HCT116 (cell line): ENCODE data around the gene CDH23. TPM values are rescaled to one million over a fixed set of nuclear protein-coding genes. Genes with fewer than 3 reads are reported as not detected.
A peak's percentile ranks its signal among the peaks of the same experiment; 100 is the strongest.

ENCODE experiments used
- ATAC-seq: fragments of 200-7000 bp; cut with Tn5 transposase; 2 replicates; pipeline ENCODE4 v1.9.1; 2020; ENCODE audit warnings: mild to moderate bottlenecking, moderate library complexity
- BruUV-seq: library from RNA; stranded (reverse); fragments of 400-500 nt; replicated peaks from 2 replicates; lab custom pipeline; 2021; lab: Mats Ljungman, UMichigan
- CTCF ChIA-PET: fragments of 300-600 bp; sonication (Branson Sonifier 250); formaldehyde crosslinking; loops from one replicate; lab custom pipeline; 2021; ENCODE audit warnings: antibody characterized with exemption; lab: Charles Lee
- POLR2A ChIA-PET: fragments of 300-600, 350-600 bp; sonication (Branson Sonifier 250); formaldehyde crosslinking; loops from one replicate; lab custom pipeline; 2021; ENCODE audit warnings: antibody characterized with exemption; lab: Charles Lee
- RAD21 ChIA-PET, 2 experiments: fragments of 300-600 bp; sonication (Branson Sonifier 250); formaldehyde crosslinking; loops; one replicate each; lab custom pipeline; 2023; ENCODE audit warnings: low total read pairs in 2 of 2; ENCODE audit not compliant: uncharacterized antibody in 2 of 2, unreplicated experiment in 2 of 2, low non-redundant PET in 1 of 2; lab: Charles Lee
- DNase-seq: peaks from one replicate; pipeline ENCODE4 v3.0.0-alpha.2; 2010; ENCODE audit warnings: low read depth, low spot score
- H2AFZ ChIP-seq: fragments of 200-600 bp; shearing (Covaris generic), sonication (generic); 2 replicates; pipeline ENCODE4 v1.6.1; 2017; ENCODE audit warnings: low read depth, mixed run types, mixed read lengths, antibody characterized with exemption, low read length; ENCODE audit not compliant: poor library complexity, severe bottlenecking
- H3K27ac ChIP-seq: 2 replicates; pipeline ENCODE4 v1.5.1; 2012; ENCODE audit warnings: low read depth, low read length
- H3K27me3 ChIP-seq: fragments of 200-600 bp; sonication (generic); 2 replicates; pipeline ENCODE4 v1.6.1; 2016; ENCODE audit warnings: mixed run types, low read length, mixed read lengths; ENCODE audit not compliant: insufficient read depth
- H3K36me3 ChIP-seq, 2 experiments: fragments of 200-500 bp in 1 of 2; fragments of 200-600 bp in 1 of 2; sonication (Bioruptor generic) in 1 of 2; sonication (generic) in 1 of 2; 2 replicates each; pipeline versions ENCODE4 v1.5.1 to v1.6.1; 2014 to 2016; ENCODE audit warnings: low read length in 2 of 2, inconsistent platforms in 1 of 2, mixed read lengths in 1 of 2, mixed run types in 1 of 2; ENCODE audit not compliant: insufficient read depth in 2 of 2, control insufficient read depth in 1 of 2
- H3K4me1 ChIP-seq, 2 experiments: fragments of 200-600 bp in 1 of 2; sonication (generic) in 1 of 2; 2 replicates each; pipeline versions ENCODE4 v1.5.1 to v1.6.1; 2012 to 2017; ENCODE audit warnings: low read length in 2 of 2, inconsistent platforms in 1 of 2, mild to moderate bottlenecking in 1 of 2, mixed read lengths in 1 of 2, mixed run types in 1 of 2, moderate library complexity in 1 of 2; ENCODE audit not compliant: insufficient read depth in 2 of 2, control insufficient read depth in 1 of 2
- H3K4me2 ChIP-seq: fragments of 200-600 bp; sonication (generic); 2 replicates; pipeline ENCODE4 v1.6.1; 2017; ENCODE audit warnings: mixed run types, low read length, mixed read lengths
- H3K4me3 ChIP-seq, 2 experiments: fragments of 200-600 bp in 1 of 2; sonication (generic) in 1 of 2; replicated peaks in 1 of 2; 2 replicates each; pipeline ENCODE4 v1.5.1; 2011 to 2016; ENCODE audit warnings: low read length in 2 of 2, control low read depth in 1 of 2, low read depth in 1 of 2, mild to moderate bottlenecking in 1 of 2, mixed read lengths in 1 of 2, mixed run types in 1 of 2
- H3K79me2 ChIP-seq: fragments of 200-600 bp; sonication (generic); 2 replicates; pipeline ENCODE4 v1.6.1; 2017; ENCODE audit warnings: mild to moderate bottlenecking, mixed run types, low read length, moderate library complexity, mixed read lengths; ENCODE audit not compliant: insufficient read depth
- H3K9ac ChIP-seq: fragments of 200-600 bp; sonication (generic); 2 replicates; pipeline ENCODE4 v1.6.1; 2016; ENCODE audit warnings: low read length, mixed read lengths
- H3K9me2 ChIP-seq: fragments of 200-600 bp; sonication (generic), shearing (Covaris generic); 2 replicates; pipeline ENCODE4 v1.6.1; 2017; ENCODE audit warnings: mixed run types, mild to moderate bottlenecking, moderate library complexity; ENCODE audit not compliant: insufficient read depth
- H3K9me3 ChIP-seq, 2 experiments: fragments of 200-500 bp in 1 of 2; fragments of 200-600 bp in 1 of 2; sonication (Bioruptor generic) in 1 of 2; sonication (generic) in 1 of 2; 2 replicates each; pipeline ENCODE4 v1.6.1; 2014 to 2017; ENCODE audit warnings: low read length in 2 of 2, mixed read lengths in 2 of 2, inconsistent platforms in 1 of 2, low read depth in 1 of 2, mild to moderate bottlenecking in 1 of 2, mixed run types in 1 of 2, moderate library complexity in 1 of 2; ENCODE audit not compliant: control insufficient read depth in 1 of 2, insufficient read depth in 1 of 2
- H4K20me1 ChIP-seq: fragments of 200-600 bp; sonication (generic), shearing (Covaris generic); 2 replicates; pipeline ENCODE4 v1.6.1; 2017; ENCODE audit warnings: mixed run types, mild to moderate bottlenecking, moderate library complexity; ENCODE audit not compliant: insufficient read depth
- CBX3 ChIP-seq: IDR thresholded peaks from 2 replicates; pipeline ENCODE4 v1.6.1; 2012; ENCODE audit warnings: low read depth
- ELF1 ChIP-seq: IDR thresholded peaks from 2 replicates; pipeline ENCODE4 v1.6.1; 2012; ENCODE audit warnings: low read depth, borderline replicate concordance
- EZH2 ChIP-seq: fragments of 200-600 bp; sonication (generic); IDR thresholded peaks from 2 replicates; pipeline ENCODE4 v1.6.1; 2017; ENCODE audit warnings: antibody characterized with exemption, mixed run types
- EZH2phosphoT487 ChIP-seq: fragments of 200-600 bp; IDR thresholded peaks from 2 replicates; pipeline ENCODE4 v1.6.1; 2018; ENCODE audit warnings: antibody characterized with exemption, borderline replicate concordance
- JUND ChIP-seq: IDR thresholded peaks from 2 replicates; pipeline ENCODE4 v1.6.1; 2012
- POLR2A ChIP-seq: IDR thresholded peaks from 2 replicates; pipeline ENCODE4 v1.7.0; 2011; ENCODE audit warnings: borderline replicate concordance; ENCODE audit not compliant: insufficient read depth, insufficient read length; ENCODE audit errors: extremely low read depth
- SIN3A ChIP-seq: IDR thresholded peaks from 2 replicates; pipeline ENCODE4 v1.6.1; 2012; ENCODE audit warnings: low read depth
- SRF ChIP-seq: IDR thresholded peaks from 2 replicates; pipeline ENCODE4 v1.6.1; 2012; ENCODE audit warnings: low read depth
- TCF7L2 ChIP-seq: IDR thresholded peaks from 2 replicates; pipeline ENCODE4 v1.7.0; 2011; ENCODE audit warnings: borderline replicate concordance, inconsistent platforms; ENCODE audit not compliant: insufficient read depth, insufficient read length; ENCODE audit errors: extremely low read depth
- intact Hi-C: fragments of 100-400 bp; cut with micrococcal nuclease; formaldehyde crosslinking; loops from 2 replicates; pipeline ENCODE4 v1.10.0; 2022
- total RNA-seq: library from RNA; stranded (reverse); gene quantifications from one replicate; pipeline ENCODE4 v1.2.1, GENCODE V29; 2021; ENCODE audit not compliant: unreplicated experiment
- TF ChIP-seq, protein P1 (sequence below): IDR thresholded peaks from 2 replicates; pipeline ENCODE4 v1.6.1; 2012
- TF ChIP-seq, protein P2 (sequence below), 3 experiments: fragments of 200-600 bp in 1 of 3; sonication (generic) in 1 of 3; IDR thresholded peaks in 2 of 3; conservative IDR thresholded peaks in 1 of 3; 2 replicates each; pipeline ENCODE4 v1.5.1; 2012 to 2017; ENCODE audit warnings: low read depth in 2 of 3, low read length in 2 of 3, antibody characterized with exemption in 1 of 3, borderline replicate concordance in 1 of 3, control low read depth in 1 of 3, mild to moderate bottlenecking in 1 of 3, mixed read lengths in 1 of 3, mixed run types in 1 of 3, moderate library complexity in 1 of 3; ENCODE audit not compliant: insufficient read depth in 1 of 3
- TF ChIP-seq, protein P3 (sequence below): IDR thresholded peaks from 2 replicates; pipeline ENCODE4 v1.6.1; 2012; ENCODE audit warnings: low read depth

CDH23 gene
- total RNA-seq, 1 experiment from 2014 or later, result not detected

DNA sequence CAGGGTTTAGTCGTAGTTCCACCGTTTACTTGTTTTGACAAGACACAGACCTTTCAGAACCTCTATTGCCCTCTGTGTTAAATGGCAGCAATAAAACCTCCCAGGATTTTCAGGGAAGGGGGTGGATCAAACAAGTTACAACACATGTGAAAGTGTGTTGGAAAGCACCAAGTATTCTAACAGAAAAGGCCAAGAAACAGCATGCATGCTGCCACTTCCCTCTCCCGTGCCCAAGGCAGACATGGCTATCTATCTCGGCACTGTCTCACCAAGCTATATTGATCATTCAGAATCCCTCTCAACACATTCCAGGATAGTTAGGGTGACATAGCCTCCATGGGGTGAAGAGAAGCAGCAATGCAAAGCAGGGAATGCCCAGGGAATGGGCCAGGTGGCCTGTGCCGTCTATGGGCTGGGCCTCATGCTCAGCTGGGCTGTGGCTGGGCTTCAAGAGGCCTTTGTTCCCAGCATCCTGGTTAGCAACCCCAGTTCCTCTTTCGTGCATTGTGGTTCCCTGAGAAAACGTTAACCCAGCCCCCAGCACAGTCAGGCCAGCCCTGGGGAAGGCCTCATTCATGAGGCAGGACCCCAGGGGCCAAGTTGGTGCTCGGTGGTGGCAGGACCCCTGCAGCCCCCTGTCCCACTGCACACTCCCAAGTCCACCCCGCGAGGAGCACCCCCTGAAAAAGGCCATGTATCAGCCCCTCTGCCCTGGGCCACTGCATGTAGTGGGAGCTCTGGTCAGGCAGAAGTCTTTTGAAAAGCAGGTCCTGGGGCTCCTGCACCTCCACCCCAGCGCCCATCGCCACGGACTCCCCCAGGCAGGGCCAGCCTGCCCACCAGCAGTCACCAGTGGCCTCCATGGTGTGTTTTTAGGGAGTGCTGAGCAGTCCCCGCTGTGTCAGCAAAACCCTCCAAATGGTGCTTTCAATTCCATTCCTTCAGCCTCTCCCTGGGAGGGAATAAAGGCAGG is 351.1 kb downstream of the CDH23 start (continued):
- TF ChIP-seq, protein P1, sequence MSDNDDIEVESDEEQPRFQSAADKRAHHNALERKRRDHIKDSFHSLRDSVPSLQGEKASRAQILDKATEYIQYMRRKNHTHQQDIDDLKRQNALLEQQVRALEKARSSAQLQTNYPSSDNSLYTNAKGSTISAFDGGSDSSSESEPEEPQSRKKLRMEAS, result no peak
- TF ChIP-seq SIN3A (no peak), JUND (no peak)
- TF ChIP-seq, protein P2, sequence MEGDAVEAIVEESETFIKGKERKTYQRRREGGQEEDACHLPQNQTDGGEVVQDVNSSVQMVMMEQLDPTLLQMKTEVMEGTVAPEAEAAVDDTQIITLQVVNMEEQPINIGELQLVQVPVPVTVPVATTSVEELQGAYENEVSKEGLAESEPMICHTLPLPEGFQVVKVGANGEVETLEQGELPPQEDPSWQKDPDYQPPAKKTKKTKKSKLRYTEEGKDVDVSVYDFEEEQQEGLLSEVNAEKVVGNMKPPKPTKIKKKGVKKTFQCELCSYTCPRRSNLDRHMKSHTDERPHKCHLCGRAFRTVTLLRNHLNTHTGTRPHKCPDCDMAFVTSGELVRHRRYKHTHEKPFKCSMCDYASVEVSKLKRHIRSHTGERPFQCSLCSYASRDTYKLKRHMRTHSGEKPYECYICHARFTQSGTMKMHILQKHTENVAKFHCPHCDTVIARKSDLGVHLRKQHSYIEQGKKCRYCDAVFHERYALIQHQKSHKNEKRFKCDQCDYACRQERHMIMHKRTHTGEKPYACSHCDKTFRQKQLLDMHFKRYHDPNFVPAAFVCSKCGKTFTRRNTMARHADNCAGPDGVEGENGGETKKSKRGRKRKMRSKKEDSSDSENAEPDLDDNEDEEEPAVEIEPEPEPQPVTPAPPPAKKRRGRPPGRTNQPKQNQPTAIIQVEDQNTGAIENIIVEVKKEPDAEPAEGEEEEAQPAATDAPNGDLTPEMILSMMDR (IDR thresholded peaks at IDR 0.05 in 2 of 3, conservative IDR thresholded peaks at IDR 0.05 in 1 of 3; ENCODE audit: borderline replicate concordance in 1 of 3, insufficient read depth in 1 of 3, low read depth in 2 of 3, low read length in 2 of 3), result no peak

DNA sequence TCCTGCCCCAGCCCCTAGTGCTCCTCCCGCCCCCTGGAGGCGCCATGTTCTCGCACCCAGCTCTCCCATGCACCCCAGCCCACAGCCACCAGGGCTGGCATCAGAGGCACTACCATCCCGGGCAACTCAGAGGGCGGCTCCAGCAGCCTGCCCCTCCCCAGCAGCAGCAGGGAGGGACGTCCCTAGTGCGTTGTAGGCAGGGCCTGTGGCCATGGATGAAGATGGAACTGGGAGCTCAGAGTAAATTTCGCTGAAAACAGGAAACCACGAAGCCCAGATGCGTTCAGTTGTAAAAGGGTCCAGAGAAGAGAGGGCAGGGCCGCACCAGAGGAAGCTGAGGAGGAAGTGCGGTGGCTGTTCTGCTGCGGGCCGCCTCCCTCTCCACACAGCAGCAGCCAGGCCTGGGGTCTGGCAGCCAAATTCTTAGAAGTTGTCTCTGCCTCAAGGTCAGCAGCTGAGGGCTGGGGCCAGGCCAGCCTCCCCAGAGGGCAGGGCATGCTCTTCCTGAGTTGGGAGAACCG is 352.0 kb downstream of the CDH23 start:
- TF ChIP-seq, protein P1, result no peak
- TF ChIP-seq CBX3 (no peak), EZH2 (no peak), SRF (no peak), TCF7L2 (no peak), POLR2A (no peak), ELF1 (no peak), EZH2phosphoT487 (no peak)
- TF ChIP-seq, protein P2 (IDR thresholded peaks at IDR 0.05 in 2 of 3, conservative IDR thresholded peaks at IDR 0.05 in 1 of 3; ENCODE audit: borderline replicate concordance in 1 of 3, insufficient read depth in 1 of 3, low read depth in 2 of 3, low read length in 2 of 3), result no peak
- TF ChIP-seq, protein P3, sequence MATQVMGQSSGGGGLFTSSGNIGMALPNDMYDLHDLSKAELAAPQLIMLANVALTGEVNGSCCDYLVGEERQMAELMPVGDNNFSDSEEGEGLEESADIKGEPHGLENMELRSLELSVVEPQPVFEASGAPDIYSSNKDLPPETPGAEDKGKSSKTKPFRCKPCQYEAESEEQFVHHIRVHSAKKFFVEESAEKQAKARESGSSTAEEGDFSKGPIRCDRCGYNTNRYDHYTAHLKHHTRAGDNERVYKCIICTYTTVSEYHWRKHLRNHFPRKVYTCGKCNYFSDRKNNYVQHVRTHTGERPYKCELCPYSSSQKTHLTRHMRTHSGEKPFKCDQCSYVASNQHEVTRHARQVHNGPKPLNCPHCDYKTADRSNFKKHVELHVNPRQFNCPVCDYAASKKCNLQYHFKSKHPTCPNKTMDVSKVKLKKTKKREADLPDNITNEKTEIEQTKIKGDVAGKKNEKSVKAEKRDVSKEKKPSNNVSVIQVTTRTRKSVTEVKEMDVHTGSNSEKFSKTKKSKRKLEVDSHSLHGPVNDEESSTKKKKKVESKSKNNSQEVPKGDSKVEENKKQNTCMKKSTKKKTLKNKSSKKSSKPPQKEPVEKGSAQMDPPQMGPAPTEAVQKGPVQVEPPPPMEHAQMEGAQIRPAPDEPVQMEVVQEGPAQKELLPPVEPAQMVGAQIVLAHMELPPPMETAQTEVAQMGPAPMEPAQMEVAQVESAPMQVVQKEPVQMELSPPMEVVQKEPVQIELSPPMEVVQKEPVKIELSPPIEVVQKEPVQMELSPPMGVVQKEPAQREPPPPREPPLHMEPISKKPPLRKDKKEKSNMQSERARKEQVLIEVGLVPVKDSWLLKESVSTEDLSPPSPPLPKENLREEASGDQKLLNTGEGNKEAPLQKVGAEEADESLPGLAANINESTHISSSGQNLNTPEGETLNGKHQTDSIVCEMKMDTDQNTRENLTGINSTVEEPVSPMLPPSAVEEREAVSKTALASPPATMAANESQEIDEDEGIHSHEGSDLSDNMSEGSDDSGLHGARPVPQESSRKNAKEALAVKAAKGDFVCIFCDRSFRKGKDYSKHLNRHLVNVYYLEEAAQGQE, result no peak
- ChIA-PET POLR2A (no interaction called here), RAD21 (interaction anchor here in 1 of 2 experiments (0.6 kb wide), 1 partner anchor 286 kb away, joined by 4 read pairs; no protein-coding TSS in a partner anchor), CTCF (no interaction called here)
- no peak overlapping the region for H2AFZ ChIP-seq
- DNase-seq, result no peak
- H3K4me3 ChIP-seq, result no peak overlapping the region
- no peaks in the 10 kb centered on the region for H3K27me3 ChIP-seq
- H4K20me1 ChIP-seq, result no peaks in the 10 kb centered on the region
- H3K9ac ChIP-seq, result no peak overlapping the region
- H3K36me3 ChIP-seq, result no peaks in the 10 kb centered on the region
- H3K9me2 ChIP-seq, result no peaks in the 10 kb centered on the region
- peaks cover 5 to 6% of the 10 kb centered on the region in 2 experiments; a peak in 2 of 4 replicates for H3K4me1 ChIP-seq
- no peak overlapping the region for H3K4me2 ChIP-seq
- H3K27ac ChIP-seq, result no peak overlapping the region
- no peaks in the 10 kb centered on the region for H3K9me3 ChIP-seq
- peak; percentile 74 for ATAC-seq
- intact Hi-C loops, result no loop called here
- H3K79me2 ChIP-seq, result no peaks in the 10 kb centered on the region
- BruUV-seq, result no TSS peak
